HL-60 (cell line): Measurements from ENCODE around the gene TRPM1.

Experiments used
- DNase-seq, 2 experiments: peaks; one replicate each; pipeline ENCODE4 v3.0.0-alpha.2; 2010 to 2020; ENCODE audit warnings: low read depth in 1 of 2, low spot score in 1 of 2
- H3K27ac ChIP-seq: fragments of 250-450 bp; sonication (Bioruptor Pico); replicated peaks from 2 replicates; pipeline ENCODE4 v1.5.1; 2020; ENCODE audit warnings: mild to moderate bottlenecking, moderate library complexity
- H3K27me3 ChIP-seq: fragments of 250-450 bp; sonication (Bioruptor Pico); 2 replicates; pipeline ENCODE4 v1.5.1; 2021; ENCODE audit warnings: mild to moderate bottlenecking, moderate library complexity; ENCODE audit not compliant: insufficient read depth, poor library complexity, severe bottlenecking
- H3K4me3 ChIP-seq: replicated peaks from 2 replicates; pipeline ENCODE4 v1.5.1; 2011; ENCODE audit warnings: mild to moderate bottlenecking, control low read depth, low read length; ENCODE audit not compliant: insufficient read depth
- CTCF ChIP-seq: IDR thresholded peaks from one replicate; pipeline ENCODE4 v1.5.1; 2011; ENCODE audit warnings: low read length, control low read depth, inconsistent platforms; ENCODE audit not compliant: insufficient read depth
- GABPA ChIP-seq: IDR thresholded peaks from 2 replicates; pipeline ENCODE4 v1.6.1; 2012; ENCODE audit warnings: low read depth
- POLR2AphosphoS5 ChIP-seq: IDR thresholded peaks from 2 replicates; pipeline ENCODE4 v1.6.1; 2012; ENCODE audit warnings: low read depth
- REST ChIP-seq: IDR thresholded peaks from 2 replicates; pipeline ENCODE4 v1.6.1; 2012; ENCODE audit warnings: low read depth; ENCODE audit not compliant: insufficient replicate concordance
- SPI1 ChIP-seq: IDR thresholded peaks from 2 replicates; pipeline ENCODE4 v1.6.1; 2012; ENCODE audit warnings: low read depth, mild to moderate bottlenecking, borderline replicate concordance

The TRPM1 gene

GRCh38 chr15:31042751-31043150 is 58.8 kb downstream of the TRPM1 start:
- H3K27ac ChIP-seq = no peak overlapping the region
- no peaks in the 10 kb centered on the region for H3K27me3 ChIP-seq
- no peak for TF ChIP-seq GABPA
- TF ChIP-seq SPI1 = no peak
- no peak for TF ChIP-seq POLR2AphosphoS5
- no peak for TF ChIP-seq CTCF
- no peak for TF ChIP-seq REST
- no peak overlapping the region for H3K4me3 ChIP-seq
- no peak for DNase-seq

GRCh38 chr15:31041610-31042009 is 59.9 kb downstream of the TRPM1 start:
- Histone ChIP-seq H3K27ac (no peak overlapping the region), H3K4me3 (no peak overlapping the region), H3K27me3 (no peaks in the 10 kb centered on the region)
- no peak for DNase-seq
- TF ChIP-seq POLR2AphosphoS5 = no peak
- TF ChIP-seq GABPA = no peak
- TF ChIP-seq CTCF = no peak
- no peak for TF ChIP-seq SPI1
- TF ChIP-seq REST = no peak

GRCh38 chr15:31040611-31041010 is 60.9 kb downstream of the TRPM1 start:
- no peak overlapping the region for H3K27ac ChIP-seq
- TF ChIP-seq CTCF (no peak), SPI1 (no peak), GABPA (no peak)
- DNase-seq = no peak
- H3K4me3 ChIP-seq = no peak overlapping the region
- H3K27me3 ChIP-seq = no peaks in the 10 kb centered on the region

GRCh38 chr15:31039961-31040360 is 61.6 kb downstream of the TRPM1 start:
- no peak overlapping the region for H3K27ac ChIP-seq

More at GRCh38 chr15:31039961-31040360, 61.6 kb downstream of the TRPM1 start:
- Histone ChIP-seq H3K27me3 (no peaks in the 10 kb centered on the region), H3K4me3 (no peak overlapping the region)
- TF ChIP-seq POLR2AphosphoS5 (no peak), GABPA (no peak), REST (no peak), SPI1 (no peak), CTCF (no peak)
- DNase-seq = no peak
